Thoracic aorta (tissue), 2 donors: ENCODE data around the gene AMDHD1. TPM values are rescaled to one million over a fixed set of nuclear protein-coding genes. Genes with fewer than 3 reads are reported as not detected.

Experiments used
- ATAC-seq: fragments of 150-250 bp; one replicate; pipeline ENCODE4 v1.8.0; 2017; ENCODE audit warnings: low read depth; ENCODE audit not compliant: insufficient number of reproducible peaks, low FRiP score
- DNase-seq: peaks from one replicate; pipeline ENCODE4 v3.0.0-alpha.2; 2020; ENCODE audit warnings: low spot score
- H3K27ac ChIP-seq, 2 donors: fragments of 200-600 bp; sonication (generic); 1 replicate in 1 of 2; 2 replicates in 1 of 2; pipeline ENCODE4 v1.5.1; 2016; ENCODE audit warnings: mild to moderate bottlenecking in 2 of 2, moderate library complexity in 2 of 2
- H3K27me3 ChIP-seq: fragments of 200-600 bp; sonication (generic); replicated peaks from 2 replicates; pipeline ENCODE4 v1.6.0; 2016; ENCODE audit warnings: mild to moderate bottlenecking; ENCODE audit not compliant: insufficient read depth
- H3K36me3 ChIP-seq: fragments of 200-600 bp; sonication (generic); one replicate; pipeline ENCODE4 v1.5.1; 2016
- H3K4me1 ChIP-seq, 2 donors: fragments of 200-600 bp; sonication (generic); 1 replicate in 1 of 2; 2 replicates in 1 of 2; pipeline versions ENCODE4 v1.5.1 to v1.6.0; 2016; ENCODE audit warnings: low read depth in 2 of 2, mild to moderate bottlenecking in 1 of 2; ENCODE audit not compliant: control insufficient read depth in 1 of 2
- H3K4me3 ChIP-seq: fragments of 200-600 bp; sonication (generic); 2 replicates; pipeline ENCODE4 v1.5.1; 2016; ENCODE audit warnings: mild to moderate bottlenecking
- H3K9me3 ChIP-seq: fragments of 200-600 bp; sonication (generic); 2 replicates; pipeline ENCODE4 v1.5.1; 2016
- CTCF ChIP-seq: fragments of 200-600 bp; sonication (generic); IDR thresholded peaks from one replicate; pipeline ENCODE4 v1.5.1; 2019; ENCODE audit warnings: antibody characterized with exemption
- total RNA-seq, 2 donors: library from RNA; depleted of rRNA; stranded (reverse); fragments of >200 nt; gene quantifications; one replicate each; pipeline versions ENCODE4 v1.1.0 to v1.2.3, GENCODE V29; 2016

AMDHD1 gene
- total RNA-seq, 2 donors from 2014 or later, result 6.8 TPM; not detected in 1

DNA sequence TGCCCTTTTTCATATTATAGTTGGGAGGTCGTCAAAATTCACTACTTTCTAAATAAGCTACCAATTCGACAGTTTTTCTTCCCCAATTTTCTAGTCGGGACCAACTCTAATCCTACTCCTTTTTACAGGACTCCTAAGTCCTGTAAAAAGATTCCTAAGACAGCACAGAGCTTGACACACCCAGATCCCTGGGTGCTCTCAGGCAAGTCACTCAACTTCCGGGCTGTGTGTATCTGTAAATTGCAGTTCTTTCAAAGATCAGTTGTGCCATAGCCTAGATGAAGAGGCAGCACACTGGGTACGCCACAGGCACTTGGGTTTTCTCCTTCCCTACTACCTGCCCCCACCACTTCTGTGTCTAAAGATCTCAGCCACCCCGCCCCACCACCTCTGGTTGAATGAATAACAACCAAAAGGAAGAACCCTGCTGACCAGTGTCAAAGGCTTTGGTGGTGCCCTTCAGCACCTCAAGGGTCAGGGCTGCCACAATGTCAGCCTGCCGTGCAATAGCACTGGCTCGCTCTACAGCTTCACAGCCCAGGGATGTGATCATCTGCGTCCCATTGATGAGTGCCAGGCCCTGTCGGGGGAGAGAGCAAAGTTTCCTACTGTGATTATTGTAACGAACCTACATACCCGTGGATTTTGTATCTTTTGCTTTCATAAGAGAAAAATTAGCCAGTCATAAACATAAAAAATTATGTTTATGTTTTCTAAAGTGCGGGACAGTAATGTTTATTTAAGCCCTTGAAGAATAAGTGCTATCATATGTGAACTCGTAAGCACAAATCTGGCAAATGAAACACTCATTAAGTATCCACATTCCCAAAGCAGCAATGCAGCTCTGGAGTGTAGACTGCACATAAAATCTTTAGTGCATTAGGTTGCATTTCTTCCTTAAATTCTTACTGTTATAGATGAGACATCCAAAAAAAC, 43.8 kb downstream of the AMDHD1 start:
- H3K36me3 ChIP-seq, result no peaks in the 10 kb centered on the region
- H3K27me3 ChIP-seq, result no peaks in the 10 kb centered on the region
- no peak overlapping the region for H3K4me3 ChIP-seq
- no peaks in the 10 kb centered on the region for H3K4me1 ChIP-seq
- TF ChIP-seq CTCF, result no peak
- DNase-seq, result no peak
- ATAC-seq, result no peak
- H3K27ac ChIP-seq, result no peak overlapping the region
- H3K9me3 ChIP-seq, result no peaks in the 10 kb centered on the region

GRCh38 chr12:95988506-95989275, 45.6 kb downstream of the AMDHD1 start:
- no peak for DNase-seq
- Histone ChIP-seq H3K27ac (no peak overlapping the region), H3K4me3 (no peak overlapping the region), H3K4me1 (no peaks in the 10 kb centered on the region), H3K36me3 (no peaks in the 10 kb centered on the region), H3K9me3 (no peaks in the 10 kb centered on the region), H3K27me3 (no peaks in the 10 kb centered on the region)
- TF ChIP-seq CTCF, result no peak
- no peak for ATAC-seq

- no peaks in the 10 kb centered on the region for H3K36me3 ChIP-seq
- no peak for TF ChIP-seq CTCF
- H3K27me3 ChIP-seq, result no peaks in the 10 kb centered on the region
- ATAC-seq (no peak), DNase-seq (no peak)
- H3K9me3 ChIP-seq, result no peaks in the 10 kb centered on the region
- H3K4me1 ChIP-seq, result no peaks in the 10 kb centered on the region
- H3K27ac ChIP-seq, result no peak overlapping the region
- H3K4me3 ChIP-seq, result no peak overlapping the region
These were observed 46.5 kb downstream of the AMDHD1 start for GRCh38 chr12:95989504-95990123.

DNA sequence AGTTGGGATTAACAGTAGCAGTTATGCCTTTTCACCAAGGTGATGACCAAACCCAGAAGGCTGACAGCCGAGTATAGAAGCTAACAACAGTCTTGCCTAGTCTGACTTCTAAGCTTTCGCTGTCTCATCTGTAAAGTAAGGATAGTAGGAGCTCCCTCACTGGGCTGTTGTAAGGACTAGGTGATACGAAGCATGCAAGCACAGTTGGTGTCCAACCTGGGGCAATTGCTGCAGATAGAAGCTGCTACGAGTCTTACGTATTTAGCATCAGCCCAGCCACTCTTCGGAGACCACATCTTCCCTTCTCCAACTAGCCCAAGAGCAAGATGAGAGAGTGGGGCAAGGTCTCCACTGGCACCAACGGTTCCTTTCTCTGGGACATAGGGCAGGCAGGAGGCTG, 47.0 kb downstream of the AMDHD1 start:
- no peak for TF ChIP-seq CTCF
- ATAC-seq (no peak), DNase-seq (no peak)
- no peaks in the 10 kb centered on the region for H3K27me3 ChIP-seq
- H3K27ac ChIP-seq, result no peak overlapping the region
- no peaks in the 10 kb centered on the region for H3K9me3 ChIP-seq
- H3K4me3 ChIP-seq, result no peak overlapping the region
- no peaks in the 10 kb centered on the region for H3K4me1 ChIP-seq
- H3K36me3 ChIP-seq, result no peaks in the 10 kb centered on the region

DNA sequence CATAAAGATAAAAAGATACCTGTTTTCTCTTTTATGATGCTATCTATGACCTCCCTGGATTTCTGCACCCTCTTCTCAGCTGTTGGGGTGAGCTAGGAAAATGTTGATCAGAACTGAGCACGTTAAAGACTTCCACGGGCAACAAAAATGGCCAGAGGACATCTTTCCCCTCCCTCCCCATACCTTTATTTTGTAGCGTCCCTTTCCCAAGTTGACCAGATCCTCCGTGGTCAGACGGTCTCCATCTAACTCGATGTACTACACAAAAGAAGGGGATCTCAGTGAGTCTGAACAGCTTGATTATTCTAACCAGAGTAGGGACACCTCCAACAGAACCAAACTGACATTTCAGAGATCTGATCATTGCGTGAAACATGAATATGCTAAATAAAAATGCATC, 50.8 kb downstream of the AMDHD1 start:
- Histone ChIP-seq H3K4me1 (peaks cover 0 to 8% of the 10 kb centered on the region in 2 donors), H3K27ac (no peak overlapping the region), H3K27me3 (no peaks in the 10 kb centered on the region), H3K4me3 (no peak overlapping the region), H3K9me3 (no peaks in the 10 kb centered on the region), H3K36me3 (no peaks in the 10 kb centered on the region)
- no peak for ATAC-seq
- no peak for DNase-seq
- no peak for TF ChIP-seq CTCF
